Measurements from ENCODE around the gene GNPTG.

The GNPTG gene

DNA sequence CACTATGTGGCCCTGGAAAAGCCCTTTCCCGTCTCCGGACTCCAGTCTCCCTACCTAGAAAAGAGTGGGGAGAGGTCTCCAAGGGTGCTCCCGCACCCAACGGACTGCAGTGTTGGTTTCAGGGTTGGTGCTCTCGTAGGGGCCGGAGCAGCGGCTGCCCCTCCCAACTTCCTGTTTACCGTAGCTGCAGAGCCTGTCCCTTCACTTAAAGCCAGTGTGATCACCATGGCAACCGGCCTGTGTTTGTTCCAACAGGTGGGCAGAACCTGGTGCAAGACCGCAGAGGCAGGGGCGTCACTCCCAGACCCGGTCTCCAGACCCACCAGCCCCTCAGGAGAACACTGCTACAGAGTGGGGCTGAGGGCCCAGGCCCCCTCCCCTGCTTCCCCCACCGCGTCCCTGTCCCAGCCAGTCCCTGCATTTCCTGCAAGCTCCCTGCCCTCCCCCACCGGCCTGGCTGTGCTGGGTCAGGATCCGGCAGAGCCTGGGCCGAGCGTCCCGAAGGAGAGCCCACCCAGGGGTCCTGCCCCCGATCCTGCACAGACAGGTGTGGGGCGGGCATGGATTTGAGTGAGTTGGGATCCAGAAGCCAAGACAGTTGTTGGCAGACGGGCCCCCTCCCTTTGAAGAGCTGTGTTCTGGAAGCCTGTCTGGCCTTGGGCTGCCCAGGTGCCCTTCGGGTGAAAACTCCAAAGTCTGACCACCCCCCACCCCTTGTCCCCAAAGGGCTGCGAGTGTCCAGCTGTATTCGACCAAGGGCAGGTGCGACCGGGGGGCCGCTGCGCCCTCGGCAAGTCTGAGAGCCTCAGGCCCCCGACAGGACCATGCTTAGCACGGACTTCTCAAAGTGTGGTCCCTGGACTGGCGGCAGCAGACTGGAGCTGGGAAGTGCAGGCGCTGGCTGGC is 19.8 kb upstream of the GNPTG start:
- Histone ChIP-seq H3K4me1 (ENCODE audit: control insufficient read depth in 1 of 2, insufficient read depth in 2 of 2, low read length in 2 of 2) (peaks cover 22 to 27% of the 10 kb centered on the region in 2 experiments), H3K79me1 (ENCODE audit: low read length) (peaks cover 9% of the 10 kb centered on the region), H3K18ac (ENCODE audit: low read length) (peak overlapping the region; percentile 76), H4K12ac (ENCODE audit: low read depth, low read length) (peak overlapping the region; percentile 57), H3K9me3 (ENCODE audit: insufficient read depth, low read depth, low read length) (peaks cover 7% of the 10 kb centered on the region), H3K4me3 (ENCODE audit: low read depth, low read length) (no peak overlapping the region), H2AFZ (ENCODE audit: insufficient read depth, low read length, poor library complexity) (peak overlapping the region; percentile 75), H4K91ac (ENCODE audit: low read depth, low read length) (peak overlapping the region; percentile 93), H3K4me2 (ENCODE audit: low read length) (peak overlapping the region; percentile 63), H3K79me2 (ENCODE audit: control insufficient read depth, insufficient read depth, low read length, poor library complexity) (no peaks in the 10 kb centered on the region), H2BK120ac (ENCODE audit: insufficient read depth, low read length, poor library complexity) (peak overlapping the region; percentile 64), H3K27me3 (ENCODE audit: insufficient read depth, low read length) (peaks cover 39% of the 10 kb centered on the region), H3K14ac (ENCODE audit: low read length) (peak overlapping the region; percentile 71), H4K8ac (ENCODE audit: low read depth, low read length) (peak overlapping the region; percentile 78), H3K23ac (ENCODE audit: low read length) (no peak overlapping the region), H3K9ac (ENCODE audit: low read length) (no peak overlapping the region), H3K36me3 (ENCODE audit: control insufficient read depth in 1 of 2, insufficient read depth in 2 of 2, low read length in 2 of 2) (no peaks in the 10 kb centered on the region), H3K27ac (ENCODE audit: low read depth, low read length) (no peak overlapping the region), H2BK12ac (ENCODE audit: low read length) (peak overlapping the region; percentile 92), H3K4ac (ENCODE audit: low read depth, low read length) (peak overlapping the region; percentile 22), H2AK5ac (ENCODE audit: low read length) (peak overlapping the region; percentile 90), H2BK5ac (ENCODE audit: low read depth, low read length, poor library complexity) (peak overlapping the region; percentile 41)
- DNase-seq = peak; percentile 63 to 86
- WGBS (ENCODE audit: extremely low coverage, insufficient coverage, insufficient read length) = no CpG with 5 or more reads among the region's 34 CpGs

DNA sequence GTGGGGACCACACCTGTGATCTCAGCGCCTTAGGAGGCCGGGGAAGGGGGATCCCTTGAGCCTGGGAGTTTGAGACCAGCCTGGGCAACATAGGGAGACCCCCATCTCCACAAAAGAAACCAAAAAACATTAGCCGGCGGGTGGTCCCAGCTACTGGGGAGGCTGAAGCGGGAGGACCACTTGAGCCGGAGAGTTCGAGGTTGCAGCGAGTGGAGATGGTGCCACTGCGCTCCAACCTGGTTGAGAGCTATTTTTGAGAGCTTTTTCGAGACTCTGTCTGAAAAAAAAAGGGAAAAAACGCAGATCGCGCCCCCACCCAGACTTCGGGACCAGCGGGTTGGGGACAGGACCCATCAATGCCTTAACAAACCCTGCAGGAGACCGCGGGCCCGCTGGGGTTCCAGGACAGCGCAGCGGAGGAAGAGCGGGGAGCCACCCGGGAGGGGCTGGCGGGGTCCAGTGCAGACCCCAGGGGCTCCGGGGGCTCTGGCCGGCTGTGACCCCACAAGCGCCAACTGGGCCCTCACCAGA is 19.0 kb upstream of the GNPTG start:
- no peaks in the 10 kb centered on the region for H3K79me2 ChIP-seq (ENCODE audit: control insufficient read depth, insufficient read depth, low read length, poor library complexity)
- no peak overlapping the region for H3K18ac ChIP-seq (ENCODE audit: low read length)
- no peaks in the 10 kb centered on the region for H3K36me3 ChIP-seq (ENCODE audit: control insufficient read depth in 1 of 2, insufficient read depth in 2 of 2, low read length in 2 of 2)
- peaks cover 9% of the 10 kb centered on the region for H3K79me1 ChIP-seq (ENCODE audit: low read length)
- H4K91ac ChIP-seq (ENCODE audit: low read depth, low read length) = no peak overlapping the region
- peak overlapping the region; percentile 30 for H4K8ac ChIP-seq (ENCODE audit: low read depth, low read length)
- peak overlapping the region; percentile 63 for H3K4me2 ChIP-seq (ENCODE audit: low read length)
- H2BK12ac ChIP-seq (ENCODE audit: low read length) = peak overlapping the region; percentile 28
- H3K27me3 ChIP-seq (ENCODE audit: insufficient read depth, low read length) = peaks cover 39% of the 10 kb centered on the region
- H3K4me1 ChIP-seq (ENCODE audit: control insufficient read depth in 1 of 2, insufficient read depth in 2 of 2, low read length in 2 of 2) = peaks cover 22 to 27% of the 10 kb centered on the region in 2 experiments
- DNase-seq = no peak
- no peak overlapping the region for H2AK5ac ChIP-seq (ENCODE audit: low read length)
- no peak overlapping the region for H4K12ac ChIP-seq (ENCODE audit: low read depth, low read length)
- H3K9ac ChIP-seq (ENCODE audit: low read length) = no peak overlapping the region
- no peak overlapping the region for H2BK5ac ChIP-seq (ENCODE audit: low read depth, low read length, poor library complexity)
- no peak overlapping the region for H3K4me3 ChIP-seq (ENCODE audit: low read depth, low read length)
- H3K27ac ChIP-seq (ENCODE audit: low read depth, low read length) = no peak overlapping the region
- H2BK120ac ChIP-seq (ENCODE audit: insufficient read depth, low read length, poor library complexity) = no peak overlapping the region
- peaks cover 7% of the 10 kb centered on the region for H3K9me3 ChIP-seq (ENCODE audit: insufficient read depth, low read depth, low read length)
- no peak overlapping the region for H2AFZ ChIP-seq (ENCODE audit: insufficient read depth, low read length, poor library complexity)
- H3K4ac ChIP-seq (ENCODE audit: low read depth, low read length) = no peak overlapping the region
- no peak overlapping the region for H3K23ac ChIP-seq (ENCODE audit: low read length)
- no peak overlapping the region for H3K14ac ChIP-seq (ENCODE audit: low read length)
- no CpG with 5 or more reads among the region's 26 CpGs for WGBS (ENCODE audit: extremely low coverage, insufficient coverage, insufficient read length)

DNA sequence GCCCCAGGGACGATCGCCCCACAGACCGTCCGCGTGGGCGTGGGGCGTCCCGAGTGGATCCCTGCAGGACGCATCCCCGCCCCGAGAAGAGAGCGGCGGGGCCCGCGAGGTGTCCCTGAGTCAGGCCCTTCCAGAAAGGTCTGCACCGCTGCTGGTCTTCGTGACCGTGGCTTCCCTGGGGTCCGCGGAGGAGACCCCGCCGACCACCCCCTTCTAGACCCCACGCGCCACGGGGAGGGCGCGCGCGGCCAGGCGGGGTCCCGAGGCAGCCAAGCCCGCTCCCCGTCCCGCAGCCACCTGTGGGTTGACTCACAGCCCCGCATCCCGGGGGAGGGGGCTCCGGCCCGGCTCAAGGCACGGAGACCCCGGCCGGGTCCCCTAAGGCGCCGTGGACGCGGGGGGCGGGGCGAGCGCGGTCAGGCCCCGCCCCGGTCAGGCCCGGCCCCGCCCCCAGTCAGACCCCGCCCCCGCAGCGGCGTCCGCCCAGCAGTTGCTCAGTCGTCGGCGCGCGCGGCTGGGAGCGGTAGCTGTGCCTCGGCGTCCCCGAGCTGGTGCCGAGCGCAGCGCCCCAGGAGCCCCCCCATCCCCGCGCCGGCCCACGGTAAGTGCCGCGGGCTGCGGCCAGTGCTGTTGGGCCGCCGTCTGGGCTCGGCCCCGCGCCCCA is 18.4 kb upstream of the GNPTG start, which contains the start of gene BAIAP3:
Gene BAIAP3 (plus strand): TSS at position 497 of the 664 bp plus-strand sequence. CDS start 4,905 bp downstream, outside the sequence.
- no peak within 1 kb of the TSS for H3K18ac ChIP-seq (ENCODE audit: low read length)
- peaks cover 39% of the 10 kb centered on the region for H3K27me3 ChIP-seq (ENCODE audit: insufficient read depth, low read length)
- H2AFZ ChIP-seq (ENCODE audit: insufficient read depth, low read length, poor library complexity) = peak within 1 kb of the TSS; percentile 52
- no peak within 1 kb of the TSS for H4K91ac ChIP-seq (ENCODE audit: low read depth, low read length)
- peak within 1 kb of the TSS; percentile 63 for H3K4me2 ChIP-seq (ENCODE audit: low read length)
- H3K4ac ChIP-seq (ENCODE audit: low read depth, low read length) = no peak within 1 kb of the TSS
- no peak within 1 kb of the TSS for H2BK5ac ChIP-seq (ENCODE audit: low read depth, low read length, poor library complexity)
- H3K79me2 ChIP-seq (ENCODE audit: control insufficient read depth, insufficient read depth, low read length, poor library complexity) = no peaks in the 10 kb centered on the region
- peak within 1 kb of the TSS; percentile 30 for H4K8ac ChIP-seq (ENCODE audit: low read depth, low read length)
- no peak within 1 kb of the TSS for H3K14ac ChIP-seq (ENCODE audit: low read length)
- DNase-seq = peak in 1 of 2 donors; percentile 45
- H3K79me1 ChIP-seq (ENCODE audit: low read length) = peaks cover 9% of the 10 kb centered on the region
- H3K4me1 ChIP-seq (ENCODE audit: control insufficient read depth in 1 of 2, insufficient read depth in 2 of 2, low read length in 2 of 2) = peaks cover 22 to 27% of the 10 kb centered on the region in 2 experiments
- H2AK5ac ChIP-seq (ENCODE audit: low read length) = peak within 1 kb of the TSS; percentile 30
- peak within 1 kb of the TSS; percentile 28 for H2BK12ac ChIP-seq (ENCODE audit: low read length)
- WGBS (ENCODE audit: extremely low coverage, insufficient coverage, insufficient read length) = no CpG with 5 or more reads among the region's 83 CpGs
- peaks cover 7% of the 10 kb centered on the region for H3K9me3 ChIP-seq (ENCODE audit: insufficient read depth, low read depth, low read length)
- H3K9ac ChIP-seq (ENCODE audit: low read length) = no peak within 1 kb of the TSS
- H3K23ac ChIP-seq (ENCODE audit: low read length) = no peak within 1 kb of the TSS
- H3K27ac ChIP-seq (ENCODE audit: low read depth, low read length) = no peak within 1 kb of the TSS
- no peak within 1 kb of the TSS for H4K12ac ChIP-seq (ENCODE audit: low read depth, low read length)
- no peaks in the 10 kb centered on the region for H3K36me3 ChIP-seq (ENCODE audit: control insufficient read depth in 1 of 2, insufficient read depth in 2 of 2, low read length in 2 of 2)
- no peak within 1 kb of the TSS for H2BK120ac ChIP-seq (ENCODE audit: insufficient read depth, low read length, poor library complexity)
- H3K4me3 ChIP-seq (ENCODE audit: low read depth, low read length) = peak within 1 kb of the TSS; percentile 25

DNA sequence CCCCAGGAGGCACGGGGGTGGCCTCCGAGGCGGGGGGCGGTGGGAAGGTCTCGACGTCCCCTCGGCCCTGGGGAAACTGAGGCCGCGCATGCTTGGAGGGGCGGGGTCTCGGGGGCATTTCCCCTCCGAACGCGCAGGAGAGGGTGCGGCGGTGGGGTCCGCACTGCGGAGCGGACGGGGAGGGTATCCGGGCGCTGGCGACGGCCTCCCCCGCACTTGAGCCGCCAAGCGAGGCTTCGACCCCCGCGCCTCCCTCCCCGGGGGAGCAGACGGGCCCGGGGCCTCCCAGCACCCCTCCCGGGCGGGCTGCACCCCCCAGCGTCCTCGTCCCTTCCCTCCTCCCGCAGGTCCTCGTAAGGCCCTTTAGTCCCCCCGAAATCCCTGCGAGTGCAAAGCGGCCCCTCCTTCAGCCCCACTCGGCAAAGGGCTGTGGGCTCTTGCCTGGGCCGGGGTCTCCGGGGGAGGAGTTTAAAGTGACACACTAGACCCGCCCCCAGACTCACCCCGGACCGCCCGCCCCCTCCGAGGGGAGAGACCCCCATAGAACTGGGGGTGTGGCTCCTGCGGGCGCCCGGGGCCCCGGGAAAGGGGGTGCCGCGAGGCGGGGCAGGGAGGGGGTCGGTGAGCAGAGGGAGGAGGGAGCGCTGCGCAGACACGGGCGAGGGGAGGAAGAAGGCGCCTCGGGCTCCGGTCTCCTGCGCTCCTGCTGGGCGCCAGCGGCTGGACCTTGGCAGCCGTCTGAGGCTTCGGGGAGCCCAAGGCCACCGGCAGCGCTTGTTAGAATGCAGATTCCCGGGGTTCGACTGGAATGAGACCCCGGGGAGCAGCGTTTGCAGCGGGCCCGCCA is 17.7 kb upstream of the GNPTG start:
- Histone ChIP-seq H3K23ac (ENCODE audit: low read length) (no peak overlapping the region), H3K14ac (ENCODE audit: low read length) (no peak overlapping the region), H3K4ac (ENCODE audit: low read depth, low read length) (no peak overlapping the region), H3K18ac (ENCODE audit: low read length) (no peak overlapping the region), H2BK5ac (ENCODE audit: low read depth, low read length, poor library complexity) (no peak overlapping the region), H2BK12ac (ENCODE audit: low read length) (no peak overlapping the region), H3K27me3 (ENCODE audit: insufficient read depth, low read length) (peaks cover 39% of the 10 kb centered on the region), H3K36me3 (ENCODE audit: control insufficient read depth in 1 of 2, insufficient read depth in 2 of 2, low read length in 2 of 2) (no peaks in the 10 kb centered on the region), H3K4me1 (ENCODE audit: control insufficient read depth in 1 of 2, insufficient read depth in 2 of 2, low read length in 2 of 2) (peaks cover 22 to 27% of the 10 kb centered on the region in 2 experiments), H4K8ac (ENCODE audit: low read depth, low read length) (no peak overlapping the region), H3K27ac (ENCODE audit: low read depth, low read length) (no peak overlapping the region), H3K4me3 (ENCODE audit: low read depth, low read length) (peak overlapping the region; percentile 25), H3K9ac (ENCODE audit: low read length) (no peak overlapping the region), H2AK5ac (ENCODE audit: low read length) (peak overlapping the region; percentile 30), H3K79me1 (ENCODE audit: low read length) (peaks cover 9% of the 10 kb centered on the region), H2AFZ (ENCODE audit: insufficient read depth, low read length, poor library complexity) (peak overlapping the region; percentile 52), H3K4me2 (ENCODE audit: low read length) (peak overlapping the region; percentile 50), H2BK120ac (ENCODE audit: insufficient read depth, low read length, poor library complexity) (no peak overlapping the region), H3K9me3 (ENCODE audit: insufficient read depth, low read depth, low read length) (peaks cover 7% of the 10 kb centered on the region), H4K91ac (ENCODE audit: low read depth, low read length) (no peak overlapping the region), H4K12ac (ENCODE audit: low read depth, low read length) (no peak overlapping the region), H3K79me2 (ENCODE audit: control insufficient read depth, insufficient read depth, low read length, poor library complexity) (no peaks in the 10 kb centered on the region)
- WGBS (ENCODE audit: extremely low coverage, insufficient coverage, insufficient read length) = no CpG with 5 or more reads among the region's 78 CpGs
- DNase-seq = no peak
